ENCODE data around the gene MALRD1.

Gene MALRD1

GRCh38 chr10:19576576-19576975, 528.0 kb downstream of the MALRD1 start:
- no peak for DNase-seq (ENCODE audit: low read depth)

DNA sequence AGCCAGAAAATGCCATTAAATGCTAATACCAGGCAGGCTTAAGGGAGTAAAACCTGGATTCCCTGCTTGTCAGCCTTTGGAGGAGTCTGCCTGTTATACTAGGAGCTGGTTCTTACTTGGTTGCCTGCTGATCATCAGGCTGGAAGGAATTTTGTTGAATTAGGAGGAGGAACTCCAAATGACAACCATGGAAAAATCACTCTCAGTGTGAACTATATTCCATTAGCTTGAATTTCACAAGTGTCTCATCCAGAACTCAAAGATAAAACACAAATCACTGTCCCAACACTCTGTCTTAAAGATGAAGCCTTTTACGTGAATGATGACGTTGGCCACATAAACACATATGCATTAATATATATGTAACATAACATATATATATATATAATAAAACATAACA, 528.8 kb downstream of the MALRD1 start:
- DNase-seq (ENCODE audit: low read depth): no peak

- no peak for DNase-seq (ENCODE audit: low read depth)
Observed at GRCh38 chr10:19577807-19578206, 529.2 kb downstream of the MALRD1 start.

DNA sequence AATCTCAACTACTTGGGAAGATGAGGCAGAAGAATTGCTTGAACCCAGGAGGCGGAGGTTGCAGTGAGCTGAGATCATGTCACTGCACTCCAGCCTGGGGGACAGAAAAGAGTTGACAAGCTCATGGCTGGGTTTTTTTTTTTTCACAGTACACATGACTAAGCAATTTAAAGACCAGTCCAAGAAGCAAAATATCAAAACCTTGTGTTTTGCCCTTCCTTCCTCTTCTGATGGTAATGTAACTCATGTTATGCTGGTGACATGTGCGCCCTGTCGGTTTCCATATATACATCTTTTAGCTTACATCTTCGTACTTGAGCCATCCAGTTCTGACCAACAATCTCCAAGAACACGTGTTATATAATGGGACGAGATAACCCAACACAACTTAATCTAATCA, 530.0 kb downstream of the MALRD1 start:
- no peak for DNase-seq (ENCODE audit: low read depth)

GRCh38 chr10:19579761-19580545, 531.4 kb downstream of the MALRD1 start:
- no peak for DNase-seq (ENCODE audit: low read depth)

- no peak for DNase-seq (ENCODE audit: low read depth)
Observed at GRCh38 chr10:19580691-19581090, 532.1 kb downstream of the MALRD1 start.

GRCh38 chr10:19588608-19589007, 540.0 kb downstream of the MALRD1 start:
- no peak for DNase-seq (ENCODE audit: low read depth)

GRCh38 chr10:19592276-19592675, 543.7 kb downstream of the MALRD1 start:
- DNase-seq (ENCODE audit: low read depth): no peak

DNA sequence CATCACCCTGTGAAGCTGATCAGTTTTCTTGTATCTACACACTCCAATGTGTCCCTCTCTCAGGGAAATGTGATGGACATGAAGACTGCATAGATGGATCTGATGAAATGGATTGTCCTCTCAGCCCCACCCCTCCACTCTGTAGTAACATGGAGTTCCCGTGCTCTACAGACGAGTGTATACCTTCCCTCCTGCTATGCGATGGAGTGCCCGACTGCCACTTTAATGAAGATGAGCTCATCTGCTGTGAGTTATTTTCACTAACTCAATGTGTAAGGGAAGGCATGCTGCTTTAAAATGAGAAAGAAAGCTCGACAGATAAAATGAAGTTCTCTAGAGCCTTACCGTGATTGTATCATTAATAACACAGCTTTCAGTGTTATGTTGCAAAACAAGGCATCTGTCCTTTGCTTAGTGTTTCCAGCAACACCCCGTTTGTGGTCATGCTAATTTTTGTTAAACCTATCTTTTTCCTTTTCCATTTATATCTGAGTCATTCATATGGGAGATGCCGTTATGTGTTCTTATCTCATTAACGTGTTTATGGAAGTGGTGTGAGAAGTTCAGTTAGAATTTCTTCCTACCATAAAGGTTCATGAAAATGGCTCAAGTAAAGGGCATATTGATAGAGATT, 546.7 kb downstream of the MALRD1 start:
- no peak for DNase-seq (ENCODE audit: low read depth)

GRCh38 chr10:19605806-19606205, 557.2 kb downstream of the MALRD1 start:
- DNase-seq (ENCODE audit: low read depth): no peak

- no peak for DNase-seq (ENCODE audit: low read depth)
Observed at GRCh38 chr10:19606968-19607367, 558.4 kb downstream of the MALRD1 start.

- DNase-seq (ENCODE audit: low read depth): no peak
Observed at GRCh38 chr10:19611775-19612174, 563.2 kb downstream of the MALRD1 start.

DNA sequence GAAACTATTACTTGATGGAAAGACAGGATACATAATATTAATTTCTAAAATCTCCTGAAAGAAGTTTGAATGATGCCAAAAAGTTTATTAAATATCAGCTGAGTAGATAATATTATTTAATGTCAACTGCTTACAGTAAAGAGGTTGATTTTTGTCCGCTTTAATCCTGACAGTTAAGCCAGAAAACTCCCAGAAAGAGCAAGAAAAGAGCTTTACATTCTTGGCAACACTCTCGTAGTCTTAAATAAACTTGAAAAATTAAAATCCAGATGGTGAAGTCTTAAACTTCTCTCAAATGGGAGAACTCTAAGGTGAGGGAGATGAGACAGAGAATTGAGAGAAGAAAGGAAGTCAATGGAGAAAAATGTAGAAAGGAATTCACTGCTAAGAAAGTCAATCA, 568.4 kb downstream of the MALRD1 start:
- DNase-seq (ENCODE audit: low read depth): no peak

- no peak for DNase-seq (ENCODE audit: low read depth)
Observed at GRCh38 chr10:19620811-19621210, 572.2 kb downstream of the MALRD1 start.

GRCh38 chr10:19623321-19623720, 574.7 kb downstream of the MALRD1 start:
- DNase-seq (ENCODE audit: low read depth): no peak

GRCh38 chr10:19626156-19626555, 577.6 kb downstream of the MALRD1 start:
- no peak for DNase-seq (ENCODE audit: low read depth)

DNA sequence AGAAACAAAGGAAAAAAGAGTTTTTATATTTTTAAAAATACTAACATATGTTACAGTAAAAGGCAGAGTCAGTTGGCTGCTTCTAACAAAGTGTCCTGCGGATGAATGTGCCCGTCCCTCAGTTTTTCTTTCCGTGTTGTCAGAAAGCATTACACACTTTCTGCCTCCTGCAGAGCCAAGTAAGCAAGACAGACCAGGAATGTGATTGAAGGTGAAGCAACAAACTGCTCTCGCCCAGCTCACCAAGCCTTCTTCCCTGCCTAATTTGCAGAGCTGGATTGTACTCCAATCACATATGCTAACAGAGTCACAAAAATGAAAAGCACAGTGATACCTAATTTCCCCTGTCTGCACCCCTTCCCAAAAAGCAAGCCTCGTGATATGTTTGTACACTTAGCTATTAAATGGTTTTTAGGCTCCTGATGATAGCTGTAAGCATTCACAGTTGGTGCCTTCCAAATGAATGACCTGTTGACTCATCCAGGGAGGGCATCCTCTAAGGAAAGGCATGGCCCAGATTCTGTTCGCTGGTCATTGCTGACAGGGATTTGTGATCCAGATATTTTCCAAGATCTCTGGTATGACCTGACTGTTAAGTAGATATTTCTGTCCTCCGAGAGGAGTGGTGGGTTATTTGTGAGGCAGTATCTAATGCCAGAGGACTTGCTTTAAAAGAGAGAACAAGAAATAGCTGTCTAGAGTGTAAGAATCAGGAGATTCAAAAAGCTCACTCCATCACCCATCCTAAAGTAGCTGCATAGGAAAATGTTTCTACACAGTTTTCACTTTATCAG, 580.4 kb downstream of the MALRD1 start:
- DNase-seq (ENCODE audit: low read depth): no peak

- DNase-seq (ENCODE audit: low read depth): no peak
Observed at GRCh38 chr10:19629567-19629966, 581.0 kb downstream of the MALRD1 start.

DNA sequence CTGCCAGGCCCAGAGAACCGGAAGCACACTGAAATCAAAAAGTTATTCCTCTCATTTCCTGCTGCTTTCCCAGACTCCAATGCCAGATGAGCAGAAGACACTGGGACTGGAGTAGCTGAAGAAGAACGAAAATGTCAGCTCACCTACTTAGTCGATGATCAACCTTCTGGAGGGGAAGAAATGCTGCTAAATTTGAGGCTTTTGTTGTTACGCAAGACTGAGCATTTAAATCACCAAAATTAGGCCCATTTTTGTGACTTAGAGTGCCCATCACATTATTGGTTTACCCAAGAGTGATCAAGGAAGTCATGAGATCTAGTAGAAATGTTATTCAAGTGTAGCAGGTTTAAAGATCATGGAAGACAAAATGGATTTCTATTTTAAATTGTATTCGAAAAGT, 585.6 kb downstream of the MALRD1 start:
- no peak for DNase-seq (ENCODE audit: low read depth)

DNA sequence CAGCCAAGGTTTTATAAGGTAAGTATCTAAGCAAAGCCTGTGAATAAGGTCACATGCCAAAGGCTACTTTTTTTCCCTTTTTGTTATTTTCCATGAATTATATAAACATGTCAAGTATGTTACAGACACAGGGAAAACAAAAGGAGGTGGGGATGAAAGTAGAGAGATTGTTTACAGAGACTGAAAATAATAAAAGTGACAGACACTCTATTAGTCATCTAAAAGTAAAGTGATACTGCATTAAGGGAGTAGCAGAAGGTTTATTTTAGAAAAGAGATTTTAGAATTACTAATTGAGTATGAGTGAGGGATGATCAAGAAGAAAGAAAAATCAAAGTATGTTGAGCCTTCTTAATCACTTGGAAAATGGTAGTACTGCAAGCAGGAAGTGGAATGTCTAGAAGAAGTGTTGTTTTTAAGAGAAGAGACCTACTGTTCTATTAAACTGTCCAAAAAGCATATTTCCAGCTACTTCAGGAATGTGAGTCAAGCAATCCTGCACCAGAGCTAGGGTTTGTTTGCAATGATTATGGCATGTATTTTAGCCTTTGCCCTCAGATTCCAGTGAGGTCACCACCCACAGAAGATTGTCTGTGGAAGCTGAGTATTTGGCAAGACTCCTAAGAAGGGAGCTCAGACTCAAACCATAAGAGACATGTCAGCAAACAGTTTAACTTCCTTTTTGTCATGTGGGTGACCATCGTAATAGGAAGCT, 589.7 kb downstream of the MALRD1 start:
- no peak for DNase-seq (ENCODE audit: low read depth)

DNA sequence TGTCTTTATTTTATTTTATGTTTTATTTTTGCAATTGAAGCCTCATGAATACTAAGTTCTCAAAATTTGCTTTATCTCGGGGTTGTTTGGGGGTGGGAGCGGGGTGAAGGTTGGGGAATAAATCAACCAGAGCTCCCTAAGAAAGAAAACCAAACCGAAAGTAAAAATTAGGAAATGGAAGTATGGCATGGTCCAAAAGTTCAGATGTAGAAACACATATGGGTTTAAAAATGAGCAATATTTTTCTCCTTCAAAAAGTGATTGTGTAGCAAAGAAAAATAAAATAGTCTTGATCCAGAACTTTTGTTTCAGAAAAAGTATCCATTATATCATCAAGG, 590.3 kb downstream of the MALRD1 start:
- DNase-seq (ENCODE audit: low read depth): no peak

DNA sequence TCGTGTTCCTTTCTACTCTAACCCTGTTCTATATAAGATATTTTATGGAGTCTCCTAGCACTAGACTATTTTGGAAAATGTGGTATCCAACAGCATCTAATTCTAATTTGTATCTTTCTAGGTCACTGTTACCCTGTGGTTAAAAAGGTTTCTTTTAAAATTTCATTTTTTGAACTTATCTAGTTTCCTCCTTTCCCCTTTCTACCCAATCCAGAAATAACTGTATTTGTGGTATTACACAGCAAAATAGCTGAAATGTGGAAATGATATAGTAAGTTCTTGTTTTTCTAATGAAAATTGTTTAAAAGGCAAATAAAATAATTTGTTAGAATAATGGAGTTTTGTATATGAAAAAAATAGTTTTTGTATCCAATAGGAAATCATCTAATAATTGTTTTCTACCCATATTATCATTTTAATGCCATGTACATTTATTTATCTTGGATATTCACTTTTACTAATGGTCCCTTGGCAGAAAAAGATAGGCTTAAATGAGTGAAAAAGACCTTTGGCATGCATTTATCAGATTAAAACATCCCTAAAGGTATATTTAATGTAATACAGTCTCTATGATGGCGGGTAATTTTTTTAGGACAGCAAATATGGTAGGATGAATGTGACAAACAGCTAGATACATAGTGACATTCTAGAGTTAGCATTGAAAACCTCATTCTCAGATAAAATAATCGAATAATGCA, 592.1 kb downstream of the MALRD1 start:
- no peak for DNase-seq (ENCODE audit: low read depth)
